Measurements from ENCODE around the gene LRRC61. TPM values are rescaled to one million over a fixed set of nuclear protein-coding genes. Genes with fewer than 3 reads are reported as not detected.

LRRC61 gene
- total RNA-seq, 2 donors from 2014 or later: 11.4 to 15.1 TPM

GRCh38 chr7:150373049-150373801 is 50.1 kb downstream of the LRRC61 start:
- peak overlapping the region; percentile 54 to 99 for H3K9ac ChIP-seq (ENCODE audit: low read depth in 2 of 2, low read length in 2 of 2)
- TF ChIP-seq CTCF (IDR thresholded peaks at IDR 0.05): no peak
- intact Hi-C loops (cut with DNase I): loop anchor here (5.0 kb wide), 1 partner anchor 46 kb away; no protein-coding TSS in a partner anchor
- no peaks in the 10 kb centered on the region for H3K9me3 ChIP-seq
- H3K27me3 ChIP-seq: no peaks in the 10 kb centered on the region
- peak; percentile 59 for DNase-seq
- H3K27ac ChIP-seq: peak overlapping the region; percentile 97
- H3K36me3 ChIP-seq: no peaks in the 10 kb centered on the region
- H3K4me1 ChIP-seq: peaks cover 20% of the 10 kb centered on the region
- peak overlapping the region; percentile 20 for H3K4me3 ChIP-seq

- Histone ChIP-seq H3K4me1 (peaks cover 20% of the 10 kb centered on the region), H3K27me3 (no peaks in the 10 kb centered on the region), H3K9ac (ENCODE audit: low read depth in 2 of 2, low read length in 2 of 2) (peak overlapping the region in 1 of 2 donors; percentile 99), H3K9me3 (no peaks in the 10 kb centered on the region), H3K36me3 (no peaks in the 10 kb centered on the region), H3K4me3 (no peak overlapping the region), H3K27ac (peak overlapping the region; percentile 97)
- no peak for TF ChIP-seq CTCF (IDR thresholded peaks at IDR 0.05)
- DNase-seq: no peak
- intact Hi-C loops (cut with DNase I): loop anchor here (5.0 kb wide), 1 partner anchor 47 kb away; no protein-coding TSS in a partner anchor
These were observed 50.9 kb downstream of the LRRC61 start for GRCh38 chr7:150374026-150374425.

GRCh38 chr7:150374472-150374871 is 51.3 kb downstream of the LRRC61 start:
- DNase-seq: no peak
- Histone ChIP-seq H3K27me3 (no peaks in the 10 kb centered on the region), H3K9ac (ENCODE audit: low read depth in 2 of 2, low read length in 2 of 2) (peak overlapping the region in 1 of 2 donors; percentile 99), H3K4me3 (no peak overlapping the region), H3K27ac (peak overlapping the region; percentile 97), H3K4me1 (peaks cover 20% of the 10 kb centered on the region), H3K9me3 (no peaks in the 10 kb centered on the region), H3K36me3 (no peaks in the 10 kb centered on the region)
- intact Hi-C loops (cut with DNase I): loop anchor here (5.0 kb wide), 1 partner anchor 47 kb away; no protein-coding TSS in a partner anchor
- TF ChIP-seq CTCF (IDR thresholded peaks at IDR 0.05): no peak

- DNase-seq: peak; percentile 82
- no peaks in the 10 kb centered on the region for H3K36me3 ChIP-seq
- intact Hi-C loops (cut with DNase I): no loop called here
- H3K4me3 ChIP-seq: no peak overlapping the region
- no peaks in the 10 kb centered on the region for H3K9me3 ChIP-seq
- peak overlapping the region in 1 of 2 donors; percentile 67 for H3K9ac ChIP-seq (ENCODE audit: low read depth in 2 of 2, low read length in 2 of 2)
- no peaks in the 10 kb centered on the region for H3K27me3 ChIP-seq
- H3K4me1 ChIP-seq: peaks cover 21% of the 10 kb centered on the region
- TF ChIP-seq CTCF (IDR thresholded peaks at IDR 0.05): no peak
- H3K27ac ChIP-seq: peak overlapping the region; percentile 97
These were observed 52.7 kb downstream of the LRRC61 start for GRCh38 chr7:150375662-150376521.

GRCh38 chr7:150376560-150376959 is 53.4 kb downstream of the LRRC61 start:
- peak overlapping the region; percentile 97 for H3K27ac ChIP-seq

More at GRCh38 chr7:150376560-150376959, 53.4 kb downstream of the LRRC61 start:
- no peak for DNase-seq
- intact Hi-C loops (cut with DNase I): no loop called here
- Histone ChIP-seq H3K36me3 (no peaks in the 10 kb centered on the region), H3K27me3 (no peaks in the 10 kb centered on the region), H3K4me3 (no peak overlapping the region), H3K9me3 (no peaks in the 10 kb centered on the region), H3K9ac (ENCODE audit: low read depth in 2 of 2, low read length in 2 of 2) (peak overlapping the region in 1 of 2 donors; percentile 67), H3K4me1 (peaks cover 17% of the 10 kb centered on the region)
- no peak for TF ChIP-seq CTCF (IDR thresholded peaks at IDR 0.05)

Data from colonic mucosa (tissue), 4 donors.